SH-SY5Y (cell line): ENCODE measurements around the gene TAMM41.

Source experiments
- GATA2 ChIP-seq: IDR thresholded peaks from 2 replicates; pipeline ENCODE4 v1.6.1; 2011; ENCODE audit warnings: mild to moderate bottlenecking, low read depth, low read length
- GATA3 ChIP-seq: IDR thresholded peaks from 2 replicates; pipeline ENCODE4 v1.6.1; 2011; ENCODE audit warnings: low read depth, mild to moderate bottlenecking, low read length, moderate library complexity

The TAMM41 gene

GRCh38 chr3:11779626-11780025 is 67.1 kb downstream of the TAMM41 start:
- no peak for TF ChIP-seq GATA3
- TF ChIP-seq GATA2: no peak

GRCh38 chr3:11778248-11778647 is 68.4 kb downstream of the TAMM41 start:
- TF ChIP-seq GATA2 (no peak), GATA3 (no peak)

- no peak for TF ChIP-seq GATA3
- no peak for TF ChIP-seq GATA2
Observed at GRCh38 chr3:11776346-11776745, 70.3 kb downstream of the TAMM41 start.

- TF ChIP-seq GATA2 (no peak), GATA3 (no peak)
Observed at GRCh38 chr3:11775493-11775892, 71.2 kb downstream of the TAMM41 start.

- no peak for TF ChIP-seq GATA2
- TF ChIP-seq GATA3: no peak
Observed at GRCh38 chr3:11774296-11774877, 72.3 kb downstream of the TAMM41 start.

GRCh38 chr3:11770477-11771391 is 76.0 kb downstream of the TAMM41 start:
- TF ChIP-seq GATA3 (no peak), GATA2 (no peak)

- no peak for TF ChIP-seq GATA3
- no peak for TF ChIP-seq GATA2
Observed at GRCh38 chr3:11769704-11770476, 76.8 kb downstream of the TAMM41 start.

GRCh38 chr3:11768604-11769003 is 78.1 kb downstream of the TAMM41 start:
- no peak for TF ChIP-seq GATA3
- peak; percentile 23; the same call in 1 of the 2 replicates for TF ChIP-seq GATA2

- no peak for TF ChIP-seq GATA3
- TF ChIP-seq GATA2: no peak
Observed at GRCh38 chr3:11764931-11765363, 81.7 kb downstream of the TAMM41 start.

GRCh38 chr3:11759996-11760395 is 86.7 kb downstream of the TAMM41 start:
- TF ChIP-seq GATA3: no peak
- no peak for TF ChIP-seq GATA2

GRCh38 chr3:11757929-11758328 is 88.8 kb downstream of the TAMM41 start:
- no peak for TF ChIP-seq GATA2

- TF ChIP-seq GATA2 (no peak), GATA3 (no peak)
Observed at GRCh38 chr3:11757441-11757875, 89.2 kb downstream of the TAMM41 start.

- TF ChIP-seq GATA3 (no peak), GATA2 (no peak)
Observed at GRCh38 chr3:11755276-11755675, 91.4 kb downstream of the TAMM41 start.
